ENCODE measurements around the gene TSKU.
"Not testable (repeated sequence)": the region's sequence is repeated elsewhere in the genome, so short reads cannot be mapped to it uniquely, and the experiment has no call there.

TSKU gene

DNA sequence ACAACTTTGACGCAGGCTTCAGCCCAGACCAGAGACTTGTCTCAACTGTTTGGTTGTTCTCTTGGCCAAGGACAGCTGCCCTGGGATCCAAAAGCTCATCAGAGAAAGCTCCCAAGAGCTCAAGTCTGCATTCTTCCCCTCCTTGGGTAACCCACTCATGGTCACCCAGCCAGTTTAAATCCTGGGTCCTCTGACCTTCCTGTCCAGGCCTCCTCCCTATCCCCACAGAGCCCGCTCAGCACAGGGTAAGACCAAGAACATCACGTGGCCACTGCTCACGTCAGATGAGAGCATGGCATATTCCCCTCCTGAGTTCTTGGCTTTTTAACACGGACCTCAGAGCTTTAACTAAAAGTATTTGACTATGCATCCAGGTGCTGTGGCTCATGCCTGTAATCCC, 25.8 kb downstream of the TSKU start:
- no peak for DNase-seq (ENCODE audit: low read depth, low spot score)
- H3K4me3 ChIP-seq (ENCODE audit: low read length) = no peak overlapping the region

DNA sequence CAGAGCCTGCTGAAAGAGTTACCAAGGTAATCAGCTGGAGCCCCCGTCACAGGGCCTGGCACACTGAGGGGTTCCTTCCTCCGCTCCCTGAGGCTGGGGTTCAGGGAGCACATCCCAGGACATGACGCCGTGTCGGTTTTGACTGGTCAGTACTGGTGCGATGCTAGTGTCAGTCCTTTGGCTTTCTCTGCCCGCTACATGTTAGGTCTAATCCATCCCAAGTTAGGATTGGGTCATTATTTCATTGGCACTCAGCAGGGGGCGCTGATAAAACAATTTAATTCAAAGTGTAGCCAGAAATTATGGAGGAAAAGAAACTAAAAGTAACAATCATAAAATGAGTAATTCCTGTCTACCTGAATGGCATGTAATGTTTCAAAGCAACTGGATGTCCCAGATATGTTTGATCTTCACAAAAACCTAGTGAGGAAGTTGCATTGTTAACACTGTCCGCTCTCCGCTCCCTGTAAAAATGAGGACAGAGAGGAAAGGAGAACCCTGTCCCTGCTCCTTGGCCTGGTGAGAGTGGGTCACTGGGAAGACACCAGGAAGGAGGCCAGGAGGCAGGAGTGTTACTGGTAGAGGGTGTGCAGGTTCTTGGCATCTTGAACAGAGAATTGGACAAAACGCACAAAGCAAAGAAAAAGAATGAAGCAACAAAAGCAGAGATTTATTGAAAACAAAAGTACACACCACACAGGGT, 27.1 kb downstream of the TSKU start:
- no peak overlapping the region for H3K4me3 ChIP-seq (ENCODE audit: low read length)
- DNase-seq (ENCODE audit: low read depth, low spot score) = no peak

DNA sequence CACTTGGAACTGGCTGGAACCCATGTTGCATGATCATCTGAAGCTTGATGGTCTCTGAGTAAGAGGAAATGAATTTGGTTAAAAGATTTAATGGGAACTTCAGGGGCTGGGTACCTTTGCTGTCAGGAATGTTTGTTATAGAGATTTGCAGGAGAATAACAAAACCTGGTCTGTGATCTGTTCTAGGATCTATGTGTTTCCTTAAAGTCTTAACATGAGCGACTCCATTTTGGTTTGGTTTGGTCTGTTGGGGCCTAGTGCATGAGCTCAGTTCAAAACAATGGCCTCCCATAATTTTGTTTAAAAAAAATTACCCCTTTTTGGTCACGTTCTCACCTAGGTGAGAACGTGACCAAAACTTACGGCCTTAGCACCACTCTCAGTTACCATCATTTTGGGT, 28.1 kb downstream of the TSKU start:
- H3K4me3 ChIP-seq (ENCODE audit: low read length) = no peak overlapping the region
- no peak for DNase-seq (ENCODE audit: low read depth, low spot score)

DNA sequence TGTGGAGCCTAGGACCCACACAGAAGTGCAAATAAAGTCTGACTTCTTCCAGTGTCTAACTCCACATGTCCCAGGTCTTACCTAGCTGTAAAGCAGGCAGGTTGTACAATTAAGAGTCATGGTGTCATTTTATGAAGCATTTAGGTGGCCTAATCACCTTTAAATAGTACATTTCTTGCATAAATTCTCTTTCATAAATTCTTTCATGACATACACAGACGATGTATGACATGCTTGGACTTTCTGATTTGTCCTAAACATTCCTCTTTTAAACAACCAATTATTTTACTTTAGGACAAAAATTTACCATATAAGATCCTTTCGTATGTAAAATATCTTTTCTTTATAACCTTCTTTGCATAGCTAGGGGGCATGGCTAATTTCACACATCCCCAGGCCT, 31.3 kb downstream of the TSKU start:
- no peak for DNase-seq (ENCODE audit: low read depth, low spot score)
- no peak overlapping the region for H3K4me3 ChIP-seq (ENCODE audit: low read length)

DNA sequence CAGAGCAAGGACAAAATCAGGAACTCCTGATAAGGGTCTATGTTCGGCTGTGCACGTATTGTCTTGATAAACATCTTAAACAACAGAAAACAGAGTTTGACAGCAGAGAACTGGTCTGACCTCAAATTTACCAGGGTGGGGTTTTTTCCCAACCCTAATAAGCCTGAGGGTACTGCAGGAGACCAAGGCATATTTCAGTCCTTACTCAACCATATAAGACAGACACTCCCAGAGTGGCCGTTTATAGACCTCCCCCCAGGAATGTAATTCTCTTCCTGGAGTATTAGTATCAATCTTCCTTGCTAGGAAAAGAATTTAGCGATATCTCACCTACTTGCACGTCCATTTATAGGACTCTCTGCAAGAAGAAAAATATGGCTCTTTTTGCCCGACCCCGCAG, 32.5 kb downstream of the TSKU start:
- not testable (repeated sequence) for H3K4me3 ChIP-seq (ENCODE audit: low read length); DNase-seq (ENCODE audit: low read depth, low spot score)

DNA sequence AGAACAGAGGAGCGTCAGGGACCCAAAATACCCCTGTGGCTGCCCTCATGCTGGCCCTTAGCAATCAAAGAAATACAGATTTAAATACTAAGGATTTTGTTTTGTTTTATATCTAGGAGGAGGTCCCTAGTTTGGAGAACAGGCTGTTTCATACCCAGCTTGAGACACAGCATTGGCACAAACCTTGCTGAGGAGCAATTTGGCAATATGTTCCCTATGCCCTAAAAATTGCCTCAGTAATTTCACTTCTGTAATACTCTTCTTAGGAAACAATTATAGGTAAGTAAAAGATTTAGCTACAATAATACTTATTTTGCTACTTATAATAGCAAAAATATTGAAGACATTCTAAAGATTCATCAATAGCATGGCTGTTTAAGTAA, 37.0 kb downstream of the TSKU start:
- H3K4me3 ChIP-seq (ENCODE audit: low read length) = no peak overlapping the region
- DNase-seq (ENCODE audit: low read depth, low spot score) = no peak

DNA sequence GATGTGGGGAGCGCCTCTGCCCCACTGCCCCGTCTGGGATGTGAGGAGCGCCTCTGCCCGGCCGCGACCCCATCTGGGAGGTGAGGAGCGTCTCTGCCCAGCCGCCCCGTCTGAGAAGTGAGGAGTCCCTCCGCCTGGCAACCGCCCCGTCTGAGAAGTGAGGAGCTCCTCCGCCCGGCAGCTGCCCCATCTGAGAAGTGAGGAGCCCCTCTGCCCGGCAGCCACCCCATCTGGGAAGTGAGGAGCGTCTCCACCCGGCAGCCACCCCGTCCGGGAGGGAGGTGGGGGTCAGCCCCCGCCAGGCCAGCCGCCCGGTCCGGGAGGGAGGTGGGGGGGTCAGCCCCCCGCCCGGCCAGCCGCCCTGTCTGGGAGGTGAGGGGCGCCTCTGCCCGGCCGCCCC, 38.2 kb downstream of the TSKU start:
- DNase-seq (ENCODE audit: low read depth, low spot score) = not testable (repeated sequence)

DNA sequence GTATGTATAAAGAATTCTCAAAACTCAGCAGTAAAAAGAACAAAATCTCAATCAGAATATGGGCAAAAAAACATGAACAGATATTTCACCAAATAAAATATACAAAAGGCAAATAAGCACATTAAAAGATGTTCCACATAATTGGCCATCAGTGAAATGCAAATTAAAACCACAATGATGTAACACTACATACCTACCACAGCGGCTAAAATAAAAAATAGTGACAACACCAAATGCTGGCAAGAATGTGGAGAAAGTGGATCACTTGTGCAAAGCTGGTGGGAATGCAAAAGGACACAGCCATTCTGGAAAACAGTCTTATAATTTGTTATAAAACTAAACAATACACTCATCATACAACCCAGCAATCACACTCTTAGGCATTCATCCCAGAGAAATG, 39.2 kb downstream of the TSKU start:
- no peak for DNase-seq (ENCODE audit: low read depth, low spot score)
- no peak overlapping the region for H3K4me3 ChIP-seq (ENCODE audit: low read length)

More for the DNA sequence above, 38.2 kb downstream of the TSKU start:
- H3K4me3 ChIP-seq (ENCODE audit: low read length) = not testable (repeated sequence)

DNA sequence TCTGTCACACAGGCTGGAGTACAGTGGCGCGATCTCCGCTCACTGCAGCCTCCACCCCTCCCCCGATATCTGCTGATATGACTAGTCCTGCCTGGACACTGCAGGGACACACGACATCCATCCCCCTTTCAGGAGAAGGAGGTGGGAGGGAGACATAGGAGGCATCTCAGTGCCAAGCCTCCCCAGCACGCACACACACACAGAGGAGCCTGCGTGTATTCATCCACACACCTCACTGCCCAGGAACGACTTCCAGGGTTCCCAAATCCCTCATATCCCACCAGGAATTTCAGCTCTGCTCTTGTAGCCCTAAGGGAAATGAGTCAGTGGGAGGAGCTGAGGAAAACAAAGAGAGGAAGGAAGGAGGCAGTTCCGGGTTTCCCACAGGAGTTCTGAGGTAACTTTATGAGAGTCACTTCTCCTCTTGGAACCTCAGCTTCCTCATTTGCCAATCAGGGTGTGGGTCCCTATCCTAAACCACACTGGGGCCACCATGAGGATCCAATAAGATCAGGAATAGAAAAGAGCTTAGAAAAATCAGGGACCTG, 40.4 kb downstream of the TSKU start:
- no peak for DNase-seq (ENCODE audit: low read depth, low spot score)
- no peak overlapping the region for H3K4me3 ChIP-seq (ENCODE audit: low read length)

DNA sequence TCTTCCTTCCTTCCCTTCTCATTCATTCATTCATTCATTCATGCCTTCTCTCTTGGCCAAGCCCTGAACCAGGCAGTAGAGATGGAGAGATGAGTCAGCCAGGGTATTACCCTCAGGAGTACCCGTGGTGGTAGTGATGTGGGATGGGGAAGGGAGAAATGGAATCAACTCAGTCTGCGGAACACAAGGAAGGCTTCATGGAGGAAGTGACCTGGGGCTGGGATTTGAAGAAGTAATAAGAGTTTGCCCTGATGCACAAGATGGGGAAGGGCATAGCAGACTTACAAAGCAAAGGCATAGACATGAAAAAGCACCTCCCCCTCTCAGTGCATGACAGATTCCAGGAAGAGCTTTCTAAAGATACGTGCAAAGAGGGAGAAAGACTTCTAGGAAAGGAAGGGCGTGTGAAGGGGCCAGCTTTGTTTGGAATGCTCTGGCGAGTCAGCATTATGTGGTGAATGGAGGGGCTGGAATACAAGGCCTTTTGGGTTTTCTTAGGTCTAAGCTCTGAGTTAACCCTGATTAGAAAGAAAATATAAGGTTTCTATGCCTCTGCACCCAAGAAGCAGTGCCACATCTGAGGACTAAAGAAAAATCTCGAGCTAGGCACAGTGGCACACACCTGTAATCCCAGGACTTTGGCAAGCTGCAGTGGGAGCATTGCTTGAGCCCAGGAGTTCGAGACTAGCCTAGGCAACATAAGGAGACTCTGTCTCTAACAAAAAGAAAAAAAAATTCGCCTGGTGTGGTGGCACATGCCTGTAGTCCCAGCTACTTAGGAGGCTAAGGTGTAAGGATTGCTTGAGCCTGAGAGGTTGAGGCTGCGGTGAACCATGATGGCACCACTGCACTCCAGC, 41.2 kb downstream of the TSKU start:
- no peak overlapping the region for H3K4me3 ChIP-seq (ENCODE audit: low read length)
- no peak for DNase-seq (ENCODE audit: low read depth, low spot score)

DNA sequence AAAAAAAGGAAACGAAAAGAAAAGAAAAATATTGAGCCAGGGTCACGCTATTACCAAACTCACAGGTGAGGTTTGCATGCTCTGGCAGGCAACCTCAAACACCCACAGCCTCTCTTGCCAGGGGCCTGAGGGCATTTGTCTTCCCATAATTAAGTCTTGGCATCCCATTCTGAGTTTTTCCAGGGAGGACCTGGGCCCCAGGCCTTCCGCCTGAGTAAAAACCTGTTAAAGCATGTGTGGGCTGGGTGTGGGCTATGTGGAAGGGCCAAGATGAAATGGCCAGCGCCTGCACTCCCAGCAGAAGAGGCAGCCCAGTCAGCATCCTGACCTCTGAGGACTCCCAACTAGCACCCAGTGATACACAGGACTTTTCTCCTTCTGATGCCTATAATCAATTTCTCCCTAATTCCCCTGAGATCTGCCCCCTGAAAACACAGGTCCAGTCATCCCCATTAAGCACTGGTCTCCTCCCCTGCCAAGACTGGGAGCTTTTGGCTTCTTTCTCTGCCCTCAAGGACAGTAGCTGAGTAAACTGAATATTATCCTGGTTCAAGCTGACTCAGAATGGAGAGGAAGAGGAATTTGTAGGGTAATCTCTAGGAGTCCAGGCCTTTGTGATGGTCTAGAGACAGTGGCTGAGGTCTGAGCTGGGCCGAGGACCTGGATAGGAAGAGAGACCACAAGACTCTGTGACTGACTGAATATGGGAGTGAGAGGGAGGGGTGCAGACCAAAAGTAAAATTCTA, 42.0 kb downstream of the TSKU start:
- no peak overlapping the region for H3K4me3 ChIP-seq (ENCODE audit: low read length)
- DNase-seq (ENCODE audit: low read depth, low spot score) = no peak

DNA sequence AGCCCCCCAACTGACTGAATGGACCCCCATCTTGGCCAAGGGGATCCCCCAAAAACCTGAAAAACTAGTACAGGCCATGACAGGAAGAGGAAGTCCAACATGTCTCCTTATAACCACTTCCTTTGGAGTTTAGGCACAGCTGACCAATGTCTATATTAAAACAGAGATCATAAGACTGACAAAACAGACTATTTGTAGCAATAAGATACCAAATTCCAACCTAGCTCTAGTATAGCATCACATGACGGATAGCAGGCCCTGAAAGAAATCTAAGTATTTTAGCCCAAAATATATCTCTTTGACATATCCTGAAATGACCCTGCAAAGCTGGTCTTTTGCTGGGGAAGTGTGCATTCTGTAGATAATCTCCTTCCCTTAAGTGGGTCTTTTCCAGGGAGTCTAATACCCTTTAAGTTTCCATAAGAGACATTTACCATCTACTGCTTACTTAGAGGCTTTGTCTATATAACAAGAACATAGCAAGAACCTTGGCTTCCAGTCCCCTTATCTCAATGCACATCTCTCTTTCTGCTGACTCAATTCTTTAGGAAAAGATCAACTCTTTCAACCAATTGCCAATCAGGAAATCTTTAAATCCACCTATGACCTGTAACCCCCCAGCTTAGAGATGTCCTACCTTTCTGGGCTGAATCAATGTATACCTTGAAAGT, 42.7 kb downstream of the TSKU start:
- no peak for DNase-seq (ENCODE audit: low read depth, low spot score)

DNA sequence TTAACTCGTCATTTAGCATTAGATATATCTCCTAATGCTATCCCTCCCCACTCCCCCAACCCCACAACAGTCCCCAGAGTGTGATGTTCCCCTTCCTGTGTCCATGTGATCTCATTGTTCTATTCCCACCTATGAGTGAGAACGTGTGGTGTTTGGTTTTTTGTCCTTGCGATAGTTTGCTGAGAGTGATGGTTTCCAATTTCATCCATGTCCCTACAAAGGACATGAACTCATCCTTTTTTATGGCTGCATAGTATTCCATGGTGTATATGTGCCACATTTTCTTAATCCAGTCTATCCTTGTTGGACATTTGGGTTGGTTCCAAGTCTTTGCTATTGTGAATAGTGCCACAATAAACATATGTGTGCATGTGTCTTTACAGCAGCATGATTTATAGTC, 43.4 kb downstream of the TSKU start:
- DNase-seq (ENCODE audit: low read depth, low spot score); H3K4me3 ChIP-seq (ENCODE audit: low read length): not testable (repeated sequence)

More for the DNA sequence above, 42.7 kb downstream of the TSKU start:
- no peak overlapping the region for H3K4me3 ChIP-seq (ENCODE audit: low read length)

DNA sequence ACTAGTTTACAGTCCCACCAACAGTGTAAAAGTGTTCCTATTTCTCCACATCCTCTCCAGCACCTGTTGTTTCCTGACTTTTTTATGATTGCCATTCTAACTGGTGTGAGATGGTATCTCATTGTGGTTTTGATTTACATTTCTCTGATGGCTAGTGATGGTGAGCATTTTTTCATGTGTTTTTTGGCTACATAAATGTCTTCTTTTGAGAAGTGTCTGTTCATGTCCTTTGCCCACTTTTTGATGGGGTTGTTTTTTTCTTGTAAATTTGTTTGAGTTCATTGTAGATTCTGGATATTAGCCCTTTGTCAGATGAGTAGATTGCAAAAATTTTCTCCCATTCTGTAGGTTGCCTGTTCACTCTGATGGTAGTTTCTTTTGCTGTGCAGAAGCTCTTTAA, 43.8 kb downstream of the TSKU start:
- not testable (repeated sequence) for H3K4me3 ChIP-seq (ENCODE audit: low read length); DNase-seq (ENCODE audit: low read depth, low spot score)

DNA sequence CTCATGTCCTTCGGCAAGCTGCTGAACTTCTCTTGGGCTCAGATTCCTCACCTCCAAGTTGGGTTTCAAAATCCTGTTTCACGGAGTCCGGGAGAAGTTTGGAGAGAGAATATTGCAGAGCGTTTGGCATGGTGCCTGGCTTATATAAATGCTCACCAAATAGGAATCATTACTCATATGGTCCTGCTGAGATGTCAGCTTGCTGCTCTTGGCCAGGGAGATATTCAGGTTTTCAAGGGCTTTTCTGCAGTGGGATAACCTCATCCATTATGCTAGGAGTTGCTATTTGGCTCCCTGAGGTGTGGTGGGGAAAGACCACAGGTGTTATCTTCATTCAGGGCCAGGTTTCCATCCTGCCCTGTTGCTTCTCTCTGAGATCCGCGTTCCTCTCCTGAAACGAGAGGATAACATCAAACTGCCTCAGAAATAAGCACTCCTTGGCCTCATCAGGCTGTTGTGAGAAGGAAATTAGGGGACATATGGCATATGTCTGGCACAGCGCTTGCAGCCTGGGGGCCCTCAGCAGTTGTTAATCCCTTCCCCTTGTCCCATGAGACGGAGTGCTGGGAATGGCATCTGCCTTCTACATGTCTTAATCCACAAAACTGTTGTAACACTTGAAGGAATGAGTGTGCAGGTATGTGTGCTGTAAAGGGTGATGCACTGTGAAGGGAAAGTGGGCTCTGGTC, 47.6 kb downstream of the TSKU start:
- DNase-seq (ENCODE audit: low read depth, low spot score) = no peak
- no peak overlapping the region for H3K4me3 ChIP-seq (ENCODE audit: low read length)

DNA sequence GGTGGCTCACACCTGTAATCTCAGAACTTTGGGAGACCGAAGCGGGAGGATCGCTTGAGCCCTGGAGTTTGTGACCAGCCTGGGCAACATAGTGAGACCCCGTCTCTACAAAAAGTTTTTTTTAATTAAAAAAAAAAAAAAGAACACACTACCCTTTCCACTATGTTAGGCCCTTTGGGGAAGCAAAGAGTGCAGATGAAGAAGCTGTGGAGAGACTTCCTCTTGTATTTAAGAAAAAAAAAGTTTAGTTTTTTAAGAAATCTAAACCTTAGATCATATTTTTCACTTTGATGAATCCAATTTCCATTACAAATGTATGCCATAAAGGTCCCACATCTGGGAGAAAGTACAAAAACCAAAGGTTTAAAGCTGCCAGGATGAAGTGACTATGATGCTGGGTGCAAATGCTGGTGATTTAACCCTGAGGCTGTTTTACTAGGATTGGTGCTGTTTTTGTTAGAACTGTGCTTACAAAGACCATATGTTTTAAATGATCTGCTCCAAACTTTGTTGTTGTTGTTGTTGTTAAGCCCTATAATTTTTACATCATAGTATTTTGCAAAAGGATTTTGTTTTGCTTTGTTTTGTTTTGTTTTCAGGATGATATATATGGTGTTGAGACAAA, 48.6 kb downstream of the TSKU start:
- no peak for DNase-seq (ENCODE audit: low read depth, low spot score)
- no peak overlapping the region for H3K4me3 ChIP-seq (ENCODE audit: low read length)

DNA sequence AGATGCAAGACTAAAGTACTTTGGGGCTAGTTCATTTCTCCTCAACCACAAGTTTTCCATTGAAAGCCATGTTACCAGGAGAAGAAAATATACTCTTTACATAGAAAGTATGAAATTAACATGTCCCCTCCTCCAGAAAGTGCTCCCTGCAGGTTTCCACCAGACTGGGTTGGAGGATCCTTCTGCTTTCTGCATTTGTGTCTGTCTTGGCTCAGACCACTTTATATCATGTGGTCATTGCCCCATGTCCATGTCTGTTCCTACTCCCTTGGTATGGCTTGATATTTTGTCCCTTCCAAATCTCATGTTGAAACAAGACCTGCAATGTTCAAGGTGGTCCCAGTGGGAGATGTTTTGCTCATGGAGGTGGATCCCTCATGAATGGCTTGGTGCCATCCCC, 49.2 kb downstream of the TSKU start:
- no peak overlapping the region for H3K4me3 ChIP-seq (ENCODE audit: low read length)
- DNase-seq (ENCODE audit: low read depth, low spot score) = no peak

DNA sequence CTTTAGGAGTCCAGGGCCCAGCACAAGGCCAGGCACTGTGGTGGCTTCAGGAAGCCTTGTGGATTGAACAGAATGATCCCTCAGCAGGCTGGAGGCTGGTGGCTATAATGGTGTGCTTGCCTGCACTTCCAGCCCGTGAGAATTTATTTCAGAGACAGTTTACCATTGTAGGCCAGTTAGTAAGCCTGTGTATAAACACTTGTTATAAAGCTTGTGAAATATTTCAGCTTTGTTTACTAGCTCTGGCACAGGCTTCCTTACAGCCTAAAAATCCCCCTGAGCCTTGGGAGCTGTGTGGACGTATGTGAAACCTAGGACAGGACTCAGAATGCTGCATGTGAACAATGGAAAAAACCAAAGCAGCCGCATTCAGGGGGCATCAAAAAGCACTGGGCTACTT, 51.0 kb downstream of the TSKU start:
- no peak for DNase-seq (ENCODE audit: low read depth, low spot score)
- no peak overlapping the region for H3K4me3 ChIP-seq (ENCODE audit: low read length)

Measured in Jurkat, Clone E6-1 (cell line).